Brain microvascular endothelial cell (primary cell): ENCODE measurements around the gene GZMH.
"Not testable (repeated sequence)": the region's sequence is repeated elsewhere in the genome, so short reads cannot be mapped to it uniquely, and the experiment has no call there.

Experiments
- DNase-seq: peaks from one replicate; pipeline ENCODE4 v3.0.0-alpha.2; 2020
- H3K27ac ChIP-seq: fragments of 250-450 bp; sonication (Bioruptor Pico); 2 replicates; pipeline ENCODE4 v1.5.1; 2020; ENCODE audit warnings: mild to moderate bottlenecking, moderate library complexity
- H3K27me3 ChIP-seq: fragments of 250-450 bp; sonication (Bioruptor Pico); replicated peaks from 2 replicates; pipeline ENCODE4 v1.5.1; 2020; ENCODE audit warnings: mild to moderate bottlenecking
- H3K36me3 ChIP-seq: fragments of 250-450 bp; sonication (Bioruptor Pico); replicated peaks from 2 replicates; pipeline ENCODE4 v1.5.1; 2020; ENCODE audit warnings: mild to moderate bottlenecking
- H3K4me3 ChIP-seq: 2 replicates; pipeline ENCODE4 v1.5.1; 2011; ENCODE audit warnings: low read depth, mild to moderate bottlenecking, control low read depth, low read length, moderate library complexity
- CTCF ChIP-seq: IDR thresholded peaks from 2 replicates; pipeline ENCODE4 v1.5.1; 2011; ENCODE audit warnings: low read depth, mild to moderate bottlenecking, moderate library complexity, low read length, control low read depth, inconsistent platforms; ENCODE audit errors: missing control alignments
- in situ Hi-C: cut with HindIII; loops from 2 replicates; pipeline ENCODE4 v1.10.0; 2017; ENCODE audit warnings: low sequenced_read_pairs, low pct_ligation_motif_present

Gene GZMH

GRCh38 chr14:24607081-24607480, 2.4 kb downstream of the GZMH start:
- Histone ChIP-seq H3K36me3 (no peaks in the 10 kb centered on the region), H3K4me3 (no peak overlapping the region), H3K27me3 (no peaks in the 10 kb centered on the region), H3K27ac (no peak overlapping the region)
- in situ Hi-C loops, result no loop called here
- DNase-seq, result no peak
- no peak for TF ChIP-seq CTCF

- in situ Hi-C loops, result no loop called here
- no peak for DNase-seq
- H3K27me3 ChIP-seq, result no peaks in the 10 kb centered on the region
- H3K27ac ChIP-seq, result no peak overlapping the region
- no peaks in the 10 kb centered on the region for H3K36me3 ChIP-seq
- no peak overlapping the region for H3K4me3 ChIP-seq
- no peak for TF ChIP-seq CTCF
Measured at GRCh38 chr14:24606297-24606696, 3.2 kb downstream of the GZMH start.

GRCh38 chr14:24605435-24606190, 3.9 kb downstream of the GZMH start:
- no peak overlapping the region for H3K27ac ChIP-seq
- in situ Hi-C loops, result no loop called here
- no peaks in the 10 kb centered on the region for H3K27me3 ChIP-seq
- H3K4me3 ChIP-seq, result no peak overlapping the region
- no peak for DNase-seq
- H3K36me3 ChIP-seq, result no peaks in the 10 kb centered on the region
- TF ChIP-seq CTCF, result peak; percentile 31

GRCh38 chr14:24597403-24597802, 12.1 kb downstream of the GZMH start:
- DNase-seq, result no peak
- H3K4me3 ChIP-seq, result no peak overlapping the region
- no peak for TF ChIP-seq CTCF
- no peaks in the 10 kb centered on the region for H3K27me3 ChIP-seq
- H3K36me3 ChIP-seq, result no peaks in the 10 kb centered on the region
- in situ Hi-C loops, result no loop called here
- H3K27ac ChIP-seq, result no peak overlapping the region

- no peak for DNase-seq
- Histone ChIP-seq H3K27me3 (no peaks in the 10 kb centered on the region), H3K4me3 (no peak overlapping the region), H3K27ac (no peak overlapping the region), H3K36me3 (no peaks in the 10 kb centered on the region)
- no peak for TF ChIP-seq CTCF
- in situ Hi-C loops, result no loop called here
Measured at GRCh38 chr14:24595073-24595808, 14.2 kb downstream of the GZMH start.

GRCh38 chr14:24591004-24591403, 18.5 kb downstream of the GZMH start:
- DNase-seq, H3K36me3 ChIP-seq, in situ Hi-C loops, H3K27me3 ChIP-seq, H3K4me3 ChIP-seq, H3K27ac ChIP-seq: not testable (repeated sequence)

GRCh38 chr14:24584402-24584801, 25.1 kb downstream of the GZMH start:
- in situ Hi-C loops, H3K36me3 ChIP-seq, H3K27ac ChIP-seq, DNase-seq, H3K4me3 ChIP-seq, H3K27me3 ChIP-seq: not testable (repeated sequence)
